ENCODE data around the gene SPATA17. TPM values are rescaled to one million over a fixed set of nuclear protein-coding genes. Genes with fewer than 3 reads are reported as not detected.

SPATA17 gene
- polyA plus RNA-seq, 1 donor from 2014 or later = 3.1 TPM

DNA sequence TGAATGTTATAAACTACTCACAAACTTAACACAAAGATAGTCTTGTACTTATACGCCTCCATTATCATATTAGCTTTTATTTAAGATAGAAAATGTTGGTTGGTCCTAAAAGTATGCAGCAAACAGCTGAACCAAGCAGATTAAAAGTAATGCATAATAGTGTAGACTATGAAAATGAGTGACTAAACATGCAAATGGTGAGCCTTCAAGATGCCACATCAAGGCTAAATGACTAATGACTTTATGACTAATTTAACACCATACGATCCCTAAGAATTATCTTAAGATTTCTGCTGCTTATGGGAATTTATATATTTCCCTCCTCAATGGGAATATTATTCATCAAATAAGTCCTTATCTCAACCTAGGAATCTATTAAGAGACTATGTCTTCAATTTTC lies 4.8 kb upstream of the SPATA17 start:
- no peaks in the 10 kb centered on the region for H3K27me3 ChIP-seq (ENCODE audit: insufficient read depth, low read depth, low read length)
- TF ChIP-seq POLR2AphosphoS5 (IDR thresholded peaks at IDR 0.05) = no peak
- TF ChIP-seq, protein P1, sequence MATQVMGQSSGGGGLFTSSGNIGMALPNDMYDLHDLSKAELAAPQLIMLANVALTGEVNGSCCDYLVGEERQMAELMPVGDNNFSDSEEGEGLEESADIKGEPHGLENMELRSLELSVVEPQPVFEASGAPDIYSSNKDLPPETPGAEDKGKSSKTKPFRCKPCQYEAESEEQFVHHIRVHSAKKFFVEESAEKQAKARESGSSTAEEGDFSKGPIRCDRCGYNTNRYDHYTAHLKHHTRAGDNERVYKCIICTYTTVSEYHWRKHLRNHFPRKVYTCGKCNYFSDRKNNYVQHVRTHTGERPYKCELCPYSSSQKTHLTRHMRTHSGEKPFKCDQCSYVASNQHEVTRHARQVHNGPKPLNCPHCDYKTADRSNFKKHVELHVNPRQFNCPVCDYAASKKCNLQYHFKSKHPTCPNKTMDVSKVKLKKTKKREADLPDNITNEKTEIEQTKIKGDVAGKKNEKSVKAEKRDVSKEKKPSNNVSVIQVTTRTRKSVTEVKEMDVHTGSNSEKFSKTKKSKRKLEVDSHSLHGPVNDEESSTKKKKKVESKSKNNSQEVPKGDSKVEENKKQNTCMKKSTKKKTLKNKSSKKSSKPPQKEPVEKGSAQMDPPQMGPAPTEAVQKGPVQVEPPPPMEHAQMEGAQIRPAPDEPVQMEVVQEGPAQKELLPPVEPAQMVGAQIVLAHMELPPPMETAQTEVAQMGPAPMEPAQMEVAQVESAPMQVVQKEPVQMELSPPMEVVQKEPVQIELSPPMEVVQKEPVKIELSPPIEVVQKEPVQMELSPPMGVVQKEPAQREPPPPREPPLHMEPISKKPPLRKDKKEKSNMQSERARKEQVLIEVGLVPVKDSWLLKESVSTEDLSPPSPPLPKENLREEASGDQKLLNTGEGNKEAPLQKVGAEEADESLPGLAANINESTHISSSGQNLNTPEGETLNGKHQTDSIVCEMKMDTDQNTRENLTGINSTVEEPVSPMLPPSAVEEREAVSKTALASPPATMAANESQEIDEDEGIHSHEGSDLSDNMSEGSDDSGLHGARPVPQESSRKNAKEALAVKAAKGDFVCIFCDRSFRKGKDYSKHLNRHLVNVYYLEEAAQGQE (IDR thresholded peaks at IDR 0.05; ENCODE audit: borderline replicate concordance) = no peak
- TF ChIP-seq EP300 (conservative IDR thresholded peaks at IDR 0.05; ENCODE audit: poor library complexity, severe bottlenecking) = no peak
- TF ChIP-seq EZH2 (IDR thresholded peaks at IDR 0.05; ENCODE audit: borderline replicate concordance, insufficient read depth, low read length, poor library complexity, severe bottlenecking) = no peak
- TF ChIP-seq, protein P2, sequence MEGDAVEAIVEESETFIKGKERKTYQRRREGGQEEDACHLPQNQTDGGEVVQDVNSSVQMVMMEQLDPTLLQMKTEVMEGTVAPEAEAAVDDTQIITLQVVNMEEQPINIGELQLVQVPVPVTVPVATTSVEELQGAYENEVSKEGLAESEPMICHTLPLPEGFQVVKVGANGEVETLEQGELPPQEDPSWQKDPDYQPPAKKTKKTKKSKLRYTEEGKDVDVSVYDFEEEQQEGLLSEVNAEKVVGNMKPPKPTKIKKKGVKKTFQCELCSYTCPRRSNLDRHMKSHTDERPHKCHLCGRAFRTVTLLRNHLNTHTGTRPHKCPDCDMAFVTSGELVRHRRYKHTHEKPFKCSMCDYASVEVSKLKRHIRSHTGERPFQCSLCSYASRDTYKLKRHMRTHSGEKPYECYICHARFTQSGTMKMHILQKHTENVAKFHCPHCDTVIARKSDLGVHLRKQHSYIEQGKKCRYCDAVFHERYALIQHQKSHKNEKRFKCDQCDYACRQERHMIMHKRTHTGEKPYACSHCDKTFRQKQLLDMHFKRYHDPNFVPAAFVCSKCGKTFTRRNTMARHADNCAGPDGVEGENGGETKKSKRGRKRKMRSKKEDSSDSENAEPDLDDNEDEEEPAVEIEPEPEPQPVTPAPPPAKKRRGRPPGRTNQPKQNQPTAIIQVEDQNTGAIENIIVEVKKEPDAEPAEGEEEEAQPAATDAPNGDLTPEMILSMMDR (IDR thresholded peaks at IDR 0.05; ENCODE audit: poor library complexity, severe bottlenecking) = no peak
- TF ChIP-seq MXI1 (conservative IDR thresholded peaks at IDR 0.05; ENCODE audit: poor library complexity, severe bottlenecking) = no peak
- no peaks in the 10 kb centered on the region for H3K9me2 ChIP-seq (ENCODE audit: insufficient read depth, low read length)
- no peaks in the 10 kb centered on the region for H3K36me3 ChIP-seq (ENCODE audit: insufficient read depth, low read length)
- H3K9me3 ChIP-seq (ENCODE audit: low read length) = no peaks in the 10 kb centered on the region
- no peak overlapping the region for H3K9ac ChIP-seq (ENCODE audit: low read length)
- no peaks in the 10 kb centered on the region for H4K20me1 ChIP-seq (ENCODE audit: insufficient read depth)
- H3K4me2 ChIP-seq (ENCODE audit: low read length) = no peak overlapping the region
- no peak overlapping the region for H3K4me3 ChIP-seq (ENCODE audit: low read length)
- peaks cover 68% of the 10 kb centered on the region for H3K79me2 ChIP-seq (replicated peaks; ENCODE audit: insufficient read depth, low read length)
- H3F3A ChIP-seq (ENCODE audit: insufficient read depth, low read length, poor library complexity, severe bottlenecking) = no peaks in the 10 kb centered on the region
- H3K27ac ChIP-seq (ENCODE audit: low read length) = no peak overlapping the region
- no peak overlapping the region for H2AFZ ChIP-seq (ENCODE audit: low read depth, low read length)

DNA sequence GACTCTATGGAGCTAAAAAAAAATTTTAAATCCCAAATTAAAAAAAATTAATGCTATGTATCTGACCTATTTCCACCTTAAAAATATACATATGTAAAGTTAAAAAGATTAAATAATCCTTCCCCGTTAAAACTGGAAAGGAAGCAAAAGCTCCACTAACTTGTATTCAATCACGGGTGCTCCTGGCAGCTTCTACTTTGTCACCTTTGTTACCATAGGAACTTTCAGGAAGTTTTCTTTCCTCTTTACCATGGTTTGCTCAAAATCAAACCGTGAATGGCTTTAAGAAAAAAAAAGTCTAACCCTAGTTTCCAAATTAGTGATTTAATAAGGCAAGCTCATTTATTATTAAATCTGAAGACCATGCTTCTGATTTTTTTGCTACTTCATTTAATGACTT lies 3.7 kb upstream of the SPATA17 start:
- Histone ChIP-seq H3K9me2 (ENCODE audit: insufficient read depth, low read length) (no peaks in the 10 kb centered on the region), H2AFZ (ENCODE audit: low read depth, low read length) (no peak overlapping the region), H3K27ac (ENCODE audit: low read length) (no peak overlapping the region), H3K4me3 (ENCODE audit: low read length) (no peak overlapping the region), H3K79me2 (replicated peaks; ENCODE audit: insufficient read depth, low read length) (peaks cover 59% of the 10 kb centered on the region), H3K9me3 (ENCODE audit: low read length) (no peaks in the 10 kb centered on the region), H3K27me3 (ENCODE audit: insufficient read depth, low read depth, low read length) (no peaks in the 10 kb centered on the region), H3F3A (ENCODE audit: insufficient read depth, low read length, poor library complexity, severe bottlenecking) (no peaks in the 10 kb centered on the region), H3K36me3 (ENCODE audit: insufficient read depth, low read length) (no peaks in the 10 kb centered on the region), H3K9ac (ENCODE audit: low read length) (no peak overlapping the region), H4K20me1 (ENCODE audit: insufficient read depth) (no peaks in the 10 kb centered on the region), H3K4me2 (ENCODE audit: low read length) (no peak overlapping the region)
- TF ChIP-seq POLR2AphosphoS5 (IDR thresholded peaks at IDR 0.05) (no peak), EP300 (conservative IDR thresholded peaks at IDR 0.05; ENCODE audit: poor library complexity, severe bottlenecking) (no peak)

DNA sequence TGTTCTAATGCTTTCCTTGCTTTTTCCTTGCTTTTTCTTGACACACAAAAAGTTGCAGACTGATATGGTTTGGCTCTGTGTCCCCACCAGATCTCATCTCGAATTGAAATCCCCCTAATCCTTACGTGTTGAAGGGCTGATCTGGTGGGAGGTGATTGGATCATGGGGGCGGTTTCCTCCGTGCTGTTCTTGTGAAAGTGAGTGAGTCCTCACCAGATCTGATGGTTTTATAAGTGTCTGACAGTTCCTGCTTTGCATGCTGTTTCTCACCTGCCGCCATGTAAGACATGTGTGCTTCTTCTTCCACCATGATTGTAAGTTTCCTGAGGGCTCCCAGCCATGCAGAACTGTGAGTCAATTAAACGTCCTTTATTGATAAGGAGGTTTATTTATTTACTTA lies 11.3 kb downstream of the SPATA17 start:
- TF ChIP-seq SMC3 (conservative IDR thresholded peaks at IDR 0.05; ENCODE audit: poor library complexity) (no peak), EP300 (conservative IDR thresholded peaks at IDR 0.05; ENCODE audit: poor library complexity, severe bottlenecking) (no peak), TAF1 (IDR thresholded peaks at IDR 0.05; ENCODE audit: low read depth) (no peak), EZH2 (IDR thresholded peaks at IDR 0.05; ENCODE audit: borderline replicate concordance, insufficient read depth, low read length, poor library complexity, severe bottlenecking) (no peak), MXI1 (conservative IDR thresholded peaks at IDR 0.05; ENCODE audit: poor library complexity, severe bottlenecking) (no peak), POLR2AphosphoS5 (IDR thresholded peaks at IDR 0.05) (no peak), RAD21 (conservative IDR thresholded peaks at IDR 0.05) (no peak)
- TF ChIP-seq, protein P1 (IDR thresholded peaks at IDR 0.05; ENCODE audit: borderline replicate concordance) = no peak
- TF ChIP-seq, protein P2 (IDR thresholded peaks at IDR 0.05; ENCODE audit: poor library complexity, severe bottlenecking) = no peak
- no peak overlapping the region for H3K4me2 ChIP-seq (ENCODE audit: low read length)
- no peaks in the 10 kb centered on the region for H3K27me3 ChIP-seq (ENCODE audit: insufficient read depth, low read depth, low read length)
- H3K79me2 ChIP-seq (replicated peaks; ENCODE audit: insufficient read depth, low read length) = no peaks in the 10 kb centered on the region
- H3K36me3 ChIP-seq (ENCODE audit: insufficient read depth, low read length) = no peaks in the 10 kb centered on the region
- no peak overlapping the region for H2AFZ ChIP-seq (ENCODE audit: low read depth, low read length)
- H3K9me2 ChIP-seq (ENCODE audit: insufficient read depth, low read length) = no peaks in the 10 kb centered on the region
- H3K4me3 ChIP-seq (ENCODE audit: low read length) = no peak overlapping the region
- H3K9me3 ChIP-seq (ENCODE audit: low read length) = no peaks in the 10 kb centered on the region
- no peaks in the 10 kb centered on the region for H4K20me1 ChIP-seq (ENCODE audit: insufficient read depth)
- H3K27ac ChIP-seq (ENCODE audit: low read length) = no peak overlapping the region
- H3F3A ChIP-seq (ENCODE audit: insufficient read depth, low read length, poor library complexity, severe bottlenecking) = no peaks in the 10 kb centered on the region
- no peak overlapping the region for H3K9ac ChIP-seq (ENCODE audit: low read length)

Measured in neural cell (in vitro differentiated cells).